GM19467 (cell line): Measurements from ENCODE around the gene PDZD2.
"Not testable (repeated sequence)": the region's sequence is repeated elsewhere in the genome, so short reads cannot be mapped to it uniquely, and the experiment has no call there.

ENCODE experiments used
- ATAC-seq: cut with Tn5 transposase; IDR thresholded peaks from one replicate; pipeline ENCODE4 v1.9.1; 2021; ENCODE audit warnings: mild to moderate bottlenecking, moderate library complexity; ENCODE audit not compliant: unreplicated experiment

PDZD2 gene

DNA sequence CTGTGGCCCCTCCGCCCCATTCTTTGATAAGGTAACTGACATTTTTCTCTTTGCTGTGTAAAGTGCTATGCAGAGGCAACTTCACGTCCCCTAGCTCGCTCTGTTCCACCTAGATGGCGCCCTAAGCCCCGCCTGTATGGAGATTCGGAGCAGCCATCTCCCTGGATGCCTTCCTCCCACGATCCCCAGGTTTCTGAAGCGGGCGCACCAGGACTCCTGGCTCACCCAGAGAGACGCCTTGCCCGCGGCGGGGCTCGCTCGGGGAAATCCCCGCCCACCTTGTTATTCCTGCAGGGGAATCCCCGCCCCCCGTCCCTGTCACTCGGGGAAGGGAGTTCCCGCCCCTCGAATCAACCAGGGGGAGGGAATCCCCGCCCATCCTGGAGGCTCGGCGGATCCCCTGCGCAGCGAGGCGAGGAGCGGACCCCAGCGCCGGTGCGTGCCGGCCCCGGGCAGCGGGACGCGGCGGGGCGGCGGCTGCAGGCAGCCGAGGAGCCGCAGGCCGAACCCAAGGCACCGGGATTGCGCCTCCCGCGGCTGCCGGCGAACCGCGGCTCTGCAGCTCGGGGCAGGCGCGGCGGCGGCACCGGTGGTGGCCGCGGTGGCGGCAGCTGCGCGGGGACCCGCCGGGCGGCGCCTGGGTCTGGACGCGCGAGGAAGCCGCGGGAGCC is at the start of gene PDZD2:
PDZD2 (plus strand) TSS at position 384 of the 671 bp plus-strand sequence.
- peak; percentile 86 for ATAC-seq

DNA sequence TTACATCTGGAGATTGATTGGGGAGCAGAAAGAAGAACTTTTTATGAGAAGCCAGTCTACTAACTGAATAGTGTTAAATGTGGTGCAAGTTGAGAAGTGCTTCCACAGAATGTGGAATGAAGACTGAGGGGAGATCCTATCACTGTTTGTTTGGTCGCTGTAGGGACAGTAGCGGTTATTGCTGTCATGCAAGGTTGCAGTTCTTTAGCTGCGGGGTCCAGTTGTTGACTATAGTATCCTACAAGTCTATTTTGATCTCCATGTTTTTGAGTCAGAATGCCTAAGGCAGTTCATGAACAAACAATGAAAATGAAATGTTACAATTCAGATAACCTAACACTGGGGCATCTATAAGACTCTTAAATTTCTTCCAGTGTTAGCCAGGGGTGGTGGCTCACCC is 45.3 kb upstream of the PDZD2 start:
- ATAC-seq = no peak

DNA sequence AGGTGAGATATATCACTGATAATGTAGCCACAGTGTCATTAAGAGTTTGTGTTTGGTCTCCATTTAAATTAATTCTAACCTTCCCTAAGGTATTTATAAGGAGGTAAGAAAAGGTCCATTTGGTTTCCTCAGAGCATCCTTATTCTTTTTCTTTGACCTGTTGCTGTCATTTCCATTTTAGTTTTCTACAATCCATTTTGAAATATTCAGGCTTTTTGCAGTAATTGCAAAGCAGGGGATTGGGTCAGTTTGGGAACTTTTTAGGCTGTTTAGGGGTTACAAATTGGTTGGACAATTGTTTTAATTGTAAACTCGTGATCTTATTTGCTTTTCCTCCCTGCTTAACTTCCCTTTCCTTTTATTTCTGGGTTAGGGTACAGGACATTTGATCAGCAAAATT is 42.6 kb upstream of the PDZD2 start:
- ATAC-seq = no peak

DNA sequence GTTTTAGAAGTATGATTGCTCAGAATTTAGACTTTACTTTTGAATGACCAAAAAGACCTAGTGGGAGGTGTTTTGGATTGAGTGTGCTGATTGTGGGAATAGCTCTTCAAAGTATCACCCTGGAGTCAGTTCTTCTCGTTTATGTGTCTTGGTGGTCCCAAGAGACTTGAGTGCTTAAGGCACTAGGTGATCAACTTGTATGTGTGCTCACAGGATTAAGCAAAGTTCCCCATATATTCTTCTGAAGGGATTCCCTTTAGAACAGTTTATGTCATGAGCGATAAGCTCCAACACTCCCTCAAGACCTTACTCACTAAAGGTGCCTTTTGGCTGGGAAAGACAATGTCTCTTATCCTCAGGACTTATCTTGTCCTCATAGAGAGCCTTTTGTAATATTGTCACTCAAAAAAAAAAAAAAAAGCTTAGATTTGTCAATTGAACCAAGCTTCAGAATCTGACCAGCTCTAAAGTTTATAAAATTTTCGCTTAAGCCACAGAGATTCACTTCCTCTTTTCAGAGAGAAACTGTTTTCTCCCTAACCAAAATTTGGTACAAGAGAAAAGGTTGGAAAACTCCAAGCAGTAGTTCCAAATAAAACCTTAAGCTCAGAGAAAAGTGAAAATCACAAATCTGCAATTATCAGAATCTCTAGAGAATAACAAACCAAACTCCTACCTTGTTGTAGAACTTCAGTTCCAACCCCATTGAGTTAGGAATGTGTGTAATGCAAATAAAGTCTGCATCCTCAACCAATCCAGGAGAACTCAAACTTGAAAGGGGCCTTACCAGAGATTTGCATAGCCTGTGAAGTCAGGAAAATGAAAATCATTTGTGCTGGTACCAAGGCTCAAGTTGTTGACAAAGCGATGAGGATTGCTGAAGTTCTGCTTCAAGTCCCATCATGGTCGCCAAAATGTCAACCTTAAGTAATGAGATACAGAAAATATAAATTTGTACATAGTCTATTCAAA is 40.0 kb upstream of the PDZD2 start:
- no peak for ATAC-seq

DNA sequence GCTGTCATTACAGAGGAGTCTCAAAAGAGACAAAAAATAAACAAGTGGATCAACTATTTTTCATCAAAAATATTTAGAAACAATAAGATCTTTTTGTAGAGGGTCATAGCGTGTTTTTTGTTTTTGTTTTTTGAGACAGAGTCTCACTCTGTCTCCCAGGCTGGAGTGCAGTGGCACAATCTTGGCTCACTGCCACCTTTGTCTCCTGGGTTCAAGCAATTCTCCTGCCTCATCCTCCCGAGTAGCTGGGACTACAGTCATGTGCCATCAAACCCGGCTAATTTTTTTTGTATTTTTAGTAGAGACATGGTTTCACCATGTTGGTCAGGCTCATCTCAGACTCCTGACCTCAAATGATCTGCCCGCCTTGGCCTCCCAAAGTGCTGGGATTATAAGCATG is 36.6 kb upstream of the PDZD2 start:
- not testable (repeated sequence) for ATAC-seq

DNA sequence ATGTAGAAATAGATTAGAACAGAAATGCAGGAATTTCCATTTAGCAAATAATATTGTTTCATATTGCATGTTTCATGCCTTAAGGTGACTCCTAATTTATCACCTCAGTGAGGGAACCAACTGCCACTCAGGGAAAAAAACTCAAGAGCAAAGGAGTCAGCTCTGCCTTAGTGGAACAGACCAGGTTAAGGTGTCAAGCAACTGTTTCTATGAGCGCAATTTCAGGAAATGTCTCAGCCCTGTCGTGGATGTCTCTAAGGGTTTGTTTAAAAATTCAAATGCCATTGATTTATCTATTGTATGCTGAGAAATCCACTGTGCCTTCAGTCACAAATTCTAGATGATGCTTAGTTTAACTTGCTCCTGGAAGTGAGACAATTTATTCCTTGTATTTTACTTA is 34.7 kb upstream of the PDZD2 start:
- ATAC-seq = no peak

DNA sequence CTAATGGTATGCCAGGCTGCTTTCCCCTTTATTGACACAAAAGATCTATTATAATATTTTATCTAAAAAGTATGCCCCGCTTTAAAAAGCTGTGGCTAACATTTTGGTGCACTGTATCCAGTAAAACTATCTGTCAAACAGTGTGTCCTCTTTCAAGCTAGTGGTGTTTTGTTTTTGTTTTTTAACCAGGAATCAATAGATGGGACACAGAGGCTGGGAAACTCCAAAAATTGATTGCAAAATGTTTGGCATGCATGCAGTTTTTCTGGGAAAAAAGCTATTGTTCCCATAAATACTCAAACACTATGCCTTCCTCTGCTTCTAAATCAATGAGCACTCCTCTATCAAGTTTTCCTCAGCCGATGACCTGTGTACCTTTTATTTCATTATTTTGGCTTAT is 34.3 kb upstream of the PDZD2 start:
- no peak for ATAC-seq

DNA sequence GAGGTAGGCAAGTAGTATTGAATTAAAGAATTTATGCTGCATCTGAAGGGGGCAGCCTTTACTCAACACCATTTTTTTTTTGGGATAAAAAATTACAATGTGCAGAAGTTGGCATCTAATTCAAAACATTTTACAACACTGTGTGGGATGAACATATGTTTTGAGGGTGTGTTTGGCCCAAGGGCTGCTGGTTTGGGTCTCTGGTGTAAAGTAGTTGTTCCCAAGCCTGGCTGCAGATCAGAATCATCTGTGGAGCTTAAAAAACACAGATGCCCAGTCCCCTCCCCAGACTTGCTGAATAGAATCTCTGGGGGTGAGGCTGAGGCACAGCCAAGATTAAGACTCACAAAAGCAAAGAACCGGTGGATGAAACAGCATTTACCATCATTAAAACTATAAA is 33.0 kb upstream of the PDZD2 start:
- no peak for ATAC-seq

DNA sequence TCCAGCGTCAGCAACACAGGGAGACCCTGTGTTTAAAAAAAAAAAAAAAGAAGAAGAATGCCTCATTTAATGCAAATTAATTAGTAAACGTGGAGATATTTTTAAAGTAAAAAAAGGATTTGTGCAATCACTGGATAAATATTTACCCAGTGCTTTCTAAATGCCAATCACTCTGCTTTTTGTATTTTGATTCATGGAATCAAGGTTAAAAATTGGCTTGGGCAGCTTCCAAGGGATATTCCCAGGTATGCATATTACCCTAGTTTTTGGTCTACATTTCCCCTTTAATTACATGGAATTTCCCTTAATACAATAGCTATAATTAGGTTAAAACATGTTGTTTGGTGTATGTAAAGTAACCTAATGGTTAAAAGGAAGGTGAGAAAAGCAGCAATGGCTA is 31.4 kb upstream of the PDZD2 start:
- ATAC-seq = no peak

DNA sequence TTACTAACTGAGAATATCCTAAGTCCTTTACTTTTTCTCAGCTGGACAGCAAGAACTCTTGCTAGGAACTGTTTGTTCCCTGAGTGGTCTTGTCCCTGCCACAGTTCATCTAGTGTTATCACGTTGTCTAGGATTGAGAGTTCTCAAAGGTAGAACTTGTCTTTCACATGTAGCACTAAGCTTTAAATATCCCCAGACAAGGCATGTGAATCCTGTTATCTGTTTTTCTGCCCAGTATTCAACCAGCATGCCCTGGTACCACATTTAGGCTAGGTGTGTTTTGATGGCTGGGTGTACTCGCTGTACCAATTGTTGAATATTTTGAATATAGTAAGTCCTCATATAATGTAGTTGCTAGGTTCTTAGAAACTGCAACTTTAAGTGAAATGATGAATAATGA is 27.9 kb upstream of the PDZD2 start:
- no peak for ATAC-seq

DNA sequence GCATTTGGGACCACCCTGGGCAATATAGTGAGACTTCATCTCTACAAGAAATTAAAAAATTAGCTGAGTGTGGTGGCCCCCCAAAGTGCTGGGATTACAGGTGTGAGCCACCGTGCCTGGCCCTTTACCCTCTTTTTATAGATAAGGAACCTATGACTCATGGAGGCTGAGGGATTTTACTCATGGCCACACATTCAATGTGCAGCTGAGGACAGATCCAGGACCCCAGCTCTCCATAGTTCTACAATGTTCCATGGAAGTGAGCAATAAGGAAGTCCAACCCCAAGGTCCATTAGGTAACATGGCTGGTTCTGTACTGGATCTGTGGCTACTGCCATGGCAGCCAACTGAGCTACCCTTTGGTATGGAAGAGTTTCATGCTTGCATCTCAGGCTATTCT is 25.3 kb upstream of the PDZD2 start:
- no peak for ATAC-seq

DNA sequence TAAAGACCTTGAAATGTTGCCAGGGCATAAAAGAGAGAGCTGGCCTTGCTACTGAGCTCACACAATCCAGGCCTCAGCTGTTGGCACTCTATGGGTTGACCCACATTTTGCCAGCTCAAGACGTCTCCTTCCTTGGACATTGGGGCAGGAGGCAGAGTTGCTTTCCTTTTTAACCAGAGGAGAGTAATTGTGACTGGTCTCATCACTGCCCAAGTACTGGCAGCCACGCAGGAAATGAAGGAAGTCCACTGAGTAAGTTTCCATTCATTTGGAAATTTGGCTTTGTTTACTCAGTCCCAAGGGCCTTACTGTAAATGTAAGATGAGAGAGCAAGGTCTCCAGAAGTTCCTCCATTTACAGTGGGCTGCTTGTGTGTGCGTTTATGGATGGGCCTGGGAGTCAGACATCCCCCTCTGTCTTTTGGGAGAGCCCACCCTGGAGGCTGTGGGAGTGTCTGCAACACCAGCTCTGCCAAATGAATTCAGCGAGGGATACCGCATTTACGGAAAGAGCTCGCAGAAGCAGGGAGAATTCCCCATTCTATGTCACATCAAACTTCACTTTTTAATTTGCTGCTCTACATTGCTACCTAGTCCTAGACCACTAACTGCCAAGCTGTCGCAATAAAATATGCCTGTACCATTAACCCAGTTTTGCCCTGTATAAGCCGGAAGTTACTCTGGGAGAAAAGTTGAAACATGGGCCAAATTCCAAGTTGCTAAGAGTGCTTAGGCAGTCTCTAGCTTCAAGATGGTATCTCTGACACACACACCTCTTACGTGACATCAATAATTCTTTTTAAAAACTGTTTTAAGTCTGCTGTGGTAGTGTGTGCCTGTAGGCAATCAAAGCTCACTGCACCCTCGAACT is 24.5 kb upstream of the PDZD2 start:
- no peak for ATAC-seq

DNA sequence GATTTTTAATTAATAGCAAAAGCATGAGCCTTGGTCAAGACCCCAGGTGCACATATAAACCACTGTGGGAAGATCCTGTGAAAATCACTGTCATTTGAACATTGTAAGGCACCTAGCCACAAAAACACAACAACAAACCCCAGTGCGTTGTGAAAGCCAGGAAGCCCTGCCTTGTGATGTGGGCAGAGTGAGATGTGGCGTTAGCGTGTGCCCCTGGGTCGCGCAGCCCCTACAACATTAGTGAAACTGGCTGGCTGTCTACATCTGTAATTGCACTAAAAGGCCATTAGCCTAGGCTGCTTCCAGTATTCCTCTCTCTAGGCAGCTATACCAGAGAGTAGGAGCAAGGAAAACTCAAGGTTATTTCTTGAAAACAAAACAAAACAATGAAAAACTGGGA is 21.1 kb upstream of the PDZD2 start:
- no peak for ATAC-seq

DNA sequence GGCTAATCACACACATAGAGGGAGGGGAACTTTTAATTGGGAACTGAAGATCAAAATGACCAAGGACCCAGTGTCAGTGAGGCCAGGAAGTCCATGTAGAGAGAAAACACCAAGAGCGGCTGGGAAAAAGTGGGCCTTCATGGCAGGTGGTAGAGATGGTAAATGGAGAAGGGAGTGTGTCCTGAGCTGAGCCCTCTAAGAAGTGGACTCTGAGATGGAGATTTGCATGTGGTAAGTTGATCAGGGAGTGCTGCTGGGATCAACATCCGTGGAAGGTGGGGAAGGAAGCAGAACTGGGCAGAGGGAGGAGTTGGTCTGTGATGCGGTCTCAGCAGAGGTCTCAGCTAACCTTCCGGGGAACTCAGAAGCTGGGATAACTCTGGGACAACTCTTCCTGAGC is 18.9 kb upstream of the PDZD2 start:
- ATAC-seq = no peak

DNA sequence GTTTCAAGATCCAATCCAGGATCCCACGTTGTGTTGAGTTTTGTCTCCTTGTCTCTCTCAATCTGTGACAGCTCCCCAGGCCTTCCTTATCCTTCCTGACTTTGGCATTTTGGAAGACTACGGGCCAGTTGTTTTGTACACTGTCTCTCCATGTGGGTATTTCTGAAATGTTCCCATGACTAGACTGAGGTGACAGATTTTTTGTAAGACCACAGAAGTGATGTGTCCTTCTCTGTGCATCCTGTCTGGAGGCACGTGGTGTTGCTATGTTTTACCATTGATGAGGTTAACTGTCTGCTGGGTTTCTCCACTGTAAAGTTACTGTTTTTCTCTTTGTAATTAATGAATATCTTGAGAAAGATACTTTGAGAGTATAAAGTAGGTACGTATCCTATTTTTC is 15.7 kb upstream of the PDZD2 start:
- ATAC-seq = no peak

DNA sequence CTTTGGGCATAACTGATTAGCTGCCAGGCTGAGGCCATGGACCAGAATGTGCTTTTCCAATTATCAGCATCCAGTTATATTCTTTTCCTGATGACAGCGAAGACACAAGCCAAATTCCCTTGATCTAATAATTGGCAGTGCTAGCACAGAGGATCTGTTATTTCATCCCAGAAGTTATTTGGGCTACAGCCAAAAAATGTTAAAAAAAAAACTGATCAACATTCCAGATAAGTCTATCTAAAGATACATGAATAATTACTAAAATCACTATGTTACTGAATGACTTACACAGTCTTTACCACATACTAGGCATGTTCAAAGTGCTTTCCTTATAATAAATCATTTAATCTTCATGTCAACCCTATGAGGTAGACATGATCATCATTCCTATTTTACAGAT is 13.5 kb upstream of the PDZD2 start:
- no peak for ATAC-seq

DNA sequence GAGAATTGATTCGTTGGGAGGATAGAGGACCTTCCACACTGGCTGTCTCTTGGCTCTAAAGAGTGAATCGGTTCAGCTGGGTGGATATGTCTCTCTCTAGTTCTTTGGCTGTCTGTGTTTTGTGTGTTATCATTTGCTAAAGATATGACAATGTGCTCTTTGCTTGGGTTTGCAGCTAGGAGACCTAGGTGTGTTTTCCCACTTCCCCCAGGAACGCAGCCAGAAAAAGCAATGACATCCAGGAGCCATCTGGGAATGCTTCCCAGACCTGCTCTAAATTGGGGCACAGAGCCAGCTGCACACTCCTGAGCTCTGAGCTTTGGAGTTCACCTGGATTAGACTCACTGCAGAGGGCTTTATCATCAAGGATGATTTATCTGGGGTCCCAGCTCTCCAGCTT is 12.8 kb upstream of the PDZD2 start:
- no peak for ATAC-seq

DNA sequence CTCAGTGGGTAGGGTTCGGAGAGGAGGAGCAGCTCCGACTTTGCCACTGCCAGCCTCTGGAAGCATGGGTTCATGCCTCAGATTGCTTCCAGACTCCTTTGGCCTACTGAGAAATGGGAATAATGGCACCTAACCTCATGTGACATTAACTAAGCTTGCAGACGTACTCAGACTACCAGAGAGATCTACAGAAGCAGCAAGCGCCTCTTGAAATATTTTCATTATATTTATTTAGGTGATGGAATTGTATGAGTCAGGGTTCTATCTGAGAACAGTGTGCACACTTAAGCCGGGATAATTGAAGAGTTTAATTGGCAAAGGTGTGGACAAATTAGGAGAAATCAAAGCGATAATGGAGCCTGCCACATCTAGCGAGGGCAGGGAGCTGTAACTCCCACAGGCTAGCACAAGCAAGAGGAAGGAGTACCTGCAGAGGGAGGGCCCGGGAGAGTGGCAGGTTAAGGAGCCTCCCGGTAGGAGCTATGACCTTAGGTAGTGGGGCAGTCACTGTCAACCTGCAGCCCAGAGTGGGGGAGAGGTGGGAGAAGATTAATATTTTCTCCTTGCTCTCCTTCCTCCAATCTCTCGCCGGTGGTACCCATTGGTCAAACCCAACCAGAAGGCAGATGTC is 12.2 kb upstream of the PDZD2 start:
- ATAC-seq = no peak

DNA sequence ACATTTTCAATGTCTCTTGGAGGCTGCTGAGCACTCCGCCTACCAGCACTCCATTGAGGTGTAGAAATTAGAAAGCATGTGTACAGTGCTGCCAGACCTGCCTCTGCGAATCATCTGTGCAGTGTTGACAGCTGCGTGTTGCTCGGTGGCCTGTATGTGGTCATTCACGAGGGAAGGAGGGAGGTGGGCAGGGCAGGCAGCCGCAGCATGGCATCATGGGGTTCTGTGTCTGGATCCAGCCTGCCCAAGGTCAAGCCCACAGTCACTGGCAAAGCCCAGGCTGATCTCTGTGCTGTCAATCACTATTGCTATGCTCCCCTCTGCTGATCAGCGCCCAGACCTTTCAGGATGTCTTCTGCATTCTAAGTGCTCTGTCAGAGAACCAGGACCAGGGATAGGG is 8.0 kb upstream of the PDZD2 start:
- no peak for ATAC-seq

DNA sequence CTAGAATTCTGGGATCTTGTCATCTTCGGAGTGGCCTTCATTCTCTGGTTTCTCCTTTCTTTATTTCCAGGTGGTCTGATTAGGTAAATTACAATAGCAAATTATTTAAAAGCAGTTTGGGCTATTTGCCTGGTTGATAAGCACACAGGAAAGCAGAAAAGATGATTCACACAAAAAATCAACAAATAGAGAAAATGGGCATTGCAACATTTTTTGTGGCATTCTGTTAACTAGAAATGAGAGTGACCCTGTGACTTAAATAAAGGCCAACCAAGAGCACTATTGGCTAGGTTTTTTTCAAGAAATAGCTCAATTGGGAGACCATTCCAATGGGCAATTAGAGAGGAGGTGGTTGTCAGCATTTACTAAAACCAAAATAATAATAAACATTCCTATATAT is 6.5 kb upstream of the PDZD2 start:
- no peak for ATAC-seq

DNA sequence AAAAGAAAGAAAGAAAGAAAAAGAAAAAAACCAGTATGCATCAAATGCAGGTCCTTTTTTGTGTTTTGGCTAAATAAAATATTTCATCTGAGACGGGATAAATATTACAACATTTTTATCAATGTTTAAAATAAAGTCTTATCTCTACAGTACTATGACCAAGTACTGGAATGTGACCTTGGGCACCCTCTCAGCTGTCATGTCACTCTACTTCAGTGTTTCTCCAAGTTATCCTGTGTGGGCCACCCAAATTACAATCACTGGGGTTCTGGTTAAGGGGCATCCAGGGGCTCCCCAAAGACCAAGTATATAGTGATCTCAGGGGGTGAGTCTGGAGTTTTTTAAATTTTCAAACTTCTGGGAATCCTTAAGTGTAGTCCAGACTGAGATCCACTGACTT is 3.5 kb upstream of the PDZD2 start:
- ATAC-seq = no peak
